ENCODE measurements around the gene TMEM266.

TMEM266 gene

DNA sequence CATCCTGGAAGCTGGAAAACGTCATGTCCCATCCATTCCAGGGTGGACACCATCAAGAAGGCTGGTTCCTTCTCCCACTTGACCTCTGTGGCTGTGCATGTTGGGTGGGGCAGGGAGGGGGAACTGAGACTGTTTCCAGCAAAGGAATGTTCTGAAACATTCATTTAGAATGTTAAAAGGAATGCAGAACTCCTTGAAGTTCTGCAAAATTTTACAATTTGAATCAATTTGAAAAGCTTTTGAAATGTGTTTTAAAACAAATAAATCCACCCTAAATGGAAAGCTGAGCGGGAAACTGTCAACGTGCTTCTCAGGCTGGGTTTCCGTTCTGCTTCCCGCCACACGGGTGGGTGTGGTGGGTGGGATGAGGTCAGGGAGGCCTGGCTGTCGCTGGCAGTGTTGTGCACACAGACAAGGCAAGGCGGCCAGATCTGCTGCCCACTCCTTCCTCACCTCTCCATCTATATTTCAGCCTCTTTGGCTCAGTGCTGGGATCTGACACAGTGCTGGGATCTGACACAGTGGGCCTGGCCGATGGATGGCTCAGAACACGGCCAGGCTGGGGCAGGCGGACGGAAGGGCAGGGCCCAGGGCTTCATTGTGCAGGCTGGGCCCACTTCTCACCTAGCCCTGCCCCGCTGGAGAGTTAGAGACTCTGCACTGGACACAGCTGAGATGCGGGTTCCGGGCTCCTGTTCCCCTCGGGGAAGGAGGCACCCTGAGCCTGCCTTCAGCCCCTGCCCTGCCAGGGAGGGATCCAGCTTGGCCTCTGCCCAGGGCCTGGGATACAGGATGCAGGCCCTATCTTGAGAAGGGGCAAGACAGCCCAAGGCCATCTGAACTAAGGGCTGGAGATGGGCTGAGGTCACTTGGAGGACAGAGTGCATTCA, 110.4 kb downstream of the TMEM266 start:
- H3K4me3 ChIP-seq (ENCODE audit: low read length) = no peak overlapping the region
- DNase-seq (ENCODE audit: low read depth) = no peak
- TF ChIP-seq, protein P1, sequence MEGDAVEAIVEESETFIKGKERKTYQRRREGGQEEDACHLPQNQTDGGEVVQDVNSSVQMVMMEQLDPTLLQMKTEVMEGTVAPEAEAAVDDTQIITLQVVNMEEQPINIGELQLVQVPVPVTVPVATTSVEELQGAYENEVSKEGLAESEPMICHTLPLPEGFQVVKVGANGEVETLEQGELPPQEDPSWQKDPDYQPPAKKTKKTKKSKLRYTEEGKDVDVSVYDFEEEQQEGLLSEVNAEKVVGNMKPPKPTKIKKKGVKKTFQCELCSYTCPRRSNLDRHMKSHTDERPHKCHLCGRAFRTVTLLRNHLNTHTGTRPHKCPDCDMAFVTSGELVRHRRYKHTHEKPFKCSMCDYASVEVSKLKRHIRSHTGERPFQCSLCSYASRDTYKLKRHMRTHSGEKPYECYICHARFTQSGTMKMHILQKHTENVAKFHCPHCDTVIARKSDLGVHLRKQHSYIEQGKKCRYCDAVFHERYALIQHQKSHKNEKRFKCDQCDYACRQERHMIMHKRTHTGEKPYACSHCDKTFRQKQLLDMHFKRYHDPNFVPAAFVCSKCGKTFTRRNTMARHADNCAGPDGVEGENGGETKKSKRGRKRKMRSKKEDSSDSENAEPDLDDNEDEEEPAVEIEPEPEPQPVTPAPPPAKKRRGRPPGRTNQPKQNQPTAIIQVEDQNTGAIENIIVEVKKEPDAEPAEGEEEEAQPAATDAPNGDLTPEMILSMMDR (IDR thresholded peaks at IDR 0.05; ENCODE audit: insufficient read depth, low read depth, low read length, missing control alignments) = no peak

DNA sequence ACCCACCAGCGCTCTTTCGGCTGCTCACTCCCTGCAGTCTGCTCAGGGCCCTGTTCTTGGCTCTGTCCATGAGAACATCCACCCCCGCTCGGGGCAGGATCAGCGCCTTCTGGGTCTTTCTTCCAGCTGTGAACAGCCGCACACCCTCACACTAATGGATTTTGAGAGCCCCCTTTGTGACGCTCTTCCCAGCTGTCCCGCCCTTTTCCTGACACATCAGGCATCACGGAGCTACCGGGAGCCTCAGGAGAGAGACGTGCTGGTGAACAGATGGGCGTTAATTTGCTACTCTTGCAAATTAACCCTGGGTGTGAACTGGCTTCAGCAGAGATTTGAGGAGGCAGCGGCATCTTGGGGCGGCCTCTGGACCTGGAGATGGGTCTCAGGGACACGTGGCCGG, 113.0 kb downstream of the TMEM266 start:
- TF ChIP-seq, protein P1 (IDR thresholded peaks at IDR 0.05; ENCODE audit: insufficient read depth, low read depth, low read length, missing control alignments) = no peak
- DNase-seq (ENCODE audit: low read depth) = no peak
- H3K4me3 ChIP-seq (ENCODE audit: low read length) = no peak overlapping the region

DNA sequence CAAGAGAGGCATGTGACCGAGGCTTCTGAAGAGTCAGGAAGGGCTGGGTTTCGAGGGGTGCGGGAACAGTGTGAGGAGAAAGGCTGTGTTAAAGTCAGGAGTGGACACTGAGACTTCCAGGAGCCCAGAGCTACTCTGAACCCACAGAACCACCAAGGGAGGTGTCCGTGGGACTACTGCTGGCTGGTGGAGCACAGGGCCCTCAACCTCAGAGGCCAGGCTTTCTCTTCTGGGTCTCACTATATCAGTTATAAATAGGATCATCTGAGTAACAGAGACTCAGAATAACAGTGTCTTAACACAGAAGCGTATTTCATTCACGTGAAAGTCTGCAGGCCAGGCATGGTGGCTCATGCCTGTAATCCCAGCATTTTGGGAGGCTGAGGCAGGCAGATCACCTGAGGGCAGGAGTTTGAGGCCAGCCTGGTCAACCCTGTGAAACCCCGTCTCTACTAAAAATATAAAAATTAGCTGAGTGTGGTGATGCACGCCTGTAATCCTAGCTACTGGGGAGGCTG, 113.6 kb downstream of the TMEM266 start:
- no peak for DNase-seq (ENCODE audit: low read depth)
- no peak overlapping the region for H3K4me3 ChIP-seq (ENCODE audit: low read length)
- TF ChIP-seq, protein P1 (IDR thresholded peaks at IDR 0.05; ENCODE audit: insufficient read depth, low read depth, low read length, missing control alignments) = no peak

DNA sequence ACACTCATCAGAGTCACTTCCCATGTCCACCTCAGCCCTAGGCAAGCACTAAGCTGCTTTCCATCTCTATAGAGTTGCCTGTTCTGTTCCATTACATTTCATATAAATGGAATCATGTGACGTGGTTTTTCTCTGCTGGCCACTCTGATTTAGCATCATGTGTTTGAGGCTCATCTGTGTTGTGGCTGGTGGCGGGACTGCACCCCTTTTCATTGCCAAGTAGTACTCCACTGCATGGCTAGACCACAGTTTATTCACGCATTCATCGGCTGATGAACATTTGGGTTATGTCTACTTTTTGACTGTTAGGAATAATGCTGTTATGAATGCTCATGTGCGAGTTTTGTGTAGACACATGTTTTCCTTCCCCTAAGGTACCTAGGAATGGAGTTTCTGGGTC, 114.9 kb downstream of the TMEM266 start:
- TF ChIP-seq, protein P1 (IDR thresholded peaks at IDR 0.05; ENCODE audit: insufficient read depth, low read depth, low read length, missing control alignments) = no peak

DNA sequence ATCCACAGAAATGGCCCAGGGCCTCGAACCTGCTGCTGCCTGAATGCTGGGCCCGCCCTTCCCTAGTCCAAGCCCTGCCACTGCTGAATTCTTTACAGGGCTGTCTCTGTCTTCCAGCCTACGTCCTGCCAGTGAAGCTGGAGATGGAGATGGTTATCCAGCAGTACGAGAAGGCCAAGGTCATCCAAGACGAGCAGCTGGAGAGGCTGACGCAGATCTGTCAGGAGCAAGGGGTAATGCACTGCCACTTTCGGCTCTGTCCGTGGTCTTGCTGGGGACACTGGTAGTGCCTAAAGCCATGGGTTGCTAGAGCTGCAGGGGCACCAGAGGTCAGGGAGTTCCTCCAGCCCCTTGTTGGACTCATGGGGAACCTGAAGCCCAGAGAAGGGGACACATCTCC, 115.7 kb downstream of the TMEM266 start:
- TF ChIP-seq, protein P1 (IDR thresholded peaks at IDR 0.05; ENCODE audit: insufficient read depth, low read depth, low read length, missing control alignments) = no peak
- no peak for DNase-seq (ENCODE audit: low read depth)
- no peak overlapping the region for H3K4me3 ChIP-seq (ENCODE audit: low read length)

More for the DNA sequence above, 114.9 kb downstream of the TMEM266 start:
- no peak overlapping the region for H3K4me3 ChIP-seq (ENCODE audit: low read length)
- DNase-seq (ENCODE audit: low read depth) = no peak

DNA sequence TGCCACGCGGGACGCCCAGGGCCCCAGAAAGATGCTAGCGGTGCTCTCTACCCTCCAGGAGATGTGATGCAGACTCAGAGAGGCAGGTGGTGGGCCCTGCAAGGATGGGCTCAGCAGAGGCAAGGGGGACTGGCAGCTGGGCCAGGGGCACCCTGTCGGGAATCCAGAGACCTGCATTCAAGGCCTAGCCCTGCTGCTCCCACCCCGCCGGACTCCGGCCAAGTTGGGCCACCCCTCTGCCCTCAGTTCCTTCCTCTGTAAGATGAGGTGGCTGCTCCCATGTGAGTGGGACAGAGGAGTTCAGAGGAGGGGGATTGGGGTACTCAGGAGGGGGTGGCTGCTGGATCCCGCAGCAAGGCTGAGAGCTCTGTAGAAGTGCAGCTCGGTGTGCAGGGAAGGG, 116.3 kb downstream of the TMEM266 start:
- no peak for DNase-seq (ENCODE audit: low read depth)
- TF ChIP-seq, protein P1 (IDR thresholded peaks at IDR 0.05; ENCODE audit: insufficient read depth, low read depth, low read length, missing control alignments) = no peak
- H3K4me3 ChIP-seq (ENCODE audit: low read length) = no peak overlapping the region
